ENCODE measurements around the gene HSD3B7. TPM values are rescaled to one million over a fixed set of nuclear protein-coding genes. Genes with fewer than 3 reads are reported as not detected.

The HSD3B7 gene
- total RNA-seq, 4 donors from 2014 or later: 38.8 to 59.1 (median 52.2) TPM

DNA sequence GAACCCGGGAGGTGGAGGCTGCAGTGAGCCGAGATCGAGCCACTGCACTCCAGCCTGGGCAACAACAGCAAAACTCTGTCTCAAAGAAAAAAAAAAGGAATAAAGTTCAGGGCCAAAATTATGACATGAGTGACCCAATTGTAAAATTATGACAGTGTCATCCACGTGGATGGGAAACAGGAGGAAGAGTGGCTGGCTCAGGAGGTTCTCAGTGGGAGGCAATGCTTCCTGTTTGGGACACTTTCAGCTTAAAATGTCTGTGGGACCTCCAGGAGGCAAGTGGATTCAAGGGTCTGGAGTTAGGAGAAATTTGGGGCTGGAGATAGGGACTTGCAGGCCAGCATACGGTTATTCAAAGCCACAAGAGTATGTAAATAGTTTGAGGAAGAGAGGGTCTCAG lies 40.3 kb downstream of the HSD3B7 start:
- TF ChIP-seq, protein P1, sequence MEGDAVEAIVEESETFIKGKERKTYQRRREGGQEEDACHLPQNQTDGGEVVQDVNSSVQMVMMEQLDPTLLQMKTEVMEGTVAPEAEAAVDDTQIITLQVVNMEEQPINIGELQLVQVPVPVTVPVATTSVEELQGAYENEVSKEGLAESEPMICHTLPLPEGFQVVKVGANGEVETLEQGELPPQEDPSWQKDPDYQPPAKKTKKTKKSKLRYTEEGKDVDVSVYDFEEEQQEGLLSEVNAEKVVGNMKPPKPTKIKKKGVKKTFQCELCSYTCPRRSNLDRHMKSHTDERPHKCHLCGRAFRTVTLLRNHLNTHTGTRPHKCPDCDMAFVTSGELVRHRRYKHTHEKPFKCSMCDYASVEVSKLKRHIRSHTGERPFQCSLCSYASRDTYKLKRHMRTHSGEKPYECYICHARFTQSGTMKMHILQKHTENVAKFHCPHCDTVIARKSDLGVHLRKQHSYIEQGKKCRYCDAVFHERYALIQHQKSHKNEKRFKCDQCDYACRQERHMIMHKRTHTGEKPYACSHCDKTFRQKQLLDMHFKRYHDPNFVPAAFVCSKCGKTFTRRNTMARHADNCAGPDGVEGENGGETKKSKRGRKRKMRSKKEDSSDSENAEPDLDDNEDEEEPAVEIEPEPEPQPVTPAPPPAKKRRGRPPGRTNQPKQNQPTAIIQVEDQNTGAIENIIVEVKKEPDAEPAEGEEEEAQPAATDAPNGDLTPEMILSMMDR (IDR thresholded peaks at IDR 0.05): no peak
- TF ChIP-seq POLR2A (IDR thresholded peaks at IDR 0.05): no peak
- H3K4me1 ChIP-seq: no peaks in the 10 kb centered on the region
- no peaks in the 10 kb centered on the region for H3K27me3 ChIP-seq
- H3K4me3 ChIP-seq: no peak overlapping the region
- H3K36me3 ChIP-seq: no peaks in the 10 kb centered on the region
- DNase-seq: no peak
- no peaks in the 10 kb centered on the region for H3K9me3 ChIP-seq
- H3K27ac ChIP-seq: no peak overlapping the region

DNA sequence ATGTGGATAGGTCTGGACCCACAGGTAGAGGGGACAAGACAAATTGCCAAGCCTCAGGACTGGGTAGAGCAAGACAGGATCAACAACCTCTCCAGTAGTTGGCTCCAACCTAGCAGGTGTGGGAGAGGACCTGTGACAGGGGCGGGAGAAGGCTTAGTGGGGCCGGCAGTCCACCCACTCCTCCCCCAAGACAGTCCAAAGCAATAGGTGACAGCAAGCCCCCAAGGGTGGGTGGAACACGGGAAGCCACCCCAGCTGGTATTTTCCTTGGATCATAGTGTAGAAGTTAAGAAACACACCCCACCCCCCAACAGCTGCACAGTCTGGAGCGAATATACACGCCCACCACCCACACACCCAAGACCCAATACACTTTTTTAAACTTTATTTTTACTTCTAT lies 44.3 kb downstream of the HSD3B7 start:
- Histone ChIP-seq H3K9me3 (no peaks in the 10 kb centered on the region), H3K4me1 (peaks cover 0 to under 1% (median 0%) of the 10 kb centered on the region in 4 donors), H3K27me3 (no peaks in the 10 kb centered on the region), H3K4me3 (no peak overlapping the region), H3K36me3 (no peaks in the 10 kb centered on the region), H3K27ac (no peak overlapping the region)
- TF ChIP-seq POLR2A (IDR thresholded peaks at IDR 0.05): no peak
- TF ChIP-seq, protein P1 (IDR thresholded peaks at IDR 0.05): no peak
- DNase-seq: no peak

DNA sequence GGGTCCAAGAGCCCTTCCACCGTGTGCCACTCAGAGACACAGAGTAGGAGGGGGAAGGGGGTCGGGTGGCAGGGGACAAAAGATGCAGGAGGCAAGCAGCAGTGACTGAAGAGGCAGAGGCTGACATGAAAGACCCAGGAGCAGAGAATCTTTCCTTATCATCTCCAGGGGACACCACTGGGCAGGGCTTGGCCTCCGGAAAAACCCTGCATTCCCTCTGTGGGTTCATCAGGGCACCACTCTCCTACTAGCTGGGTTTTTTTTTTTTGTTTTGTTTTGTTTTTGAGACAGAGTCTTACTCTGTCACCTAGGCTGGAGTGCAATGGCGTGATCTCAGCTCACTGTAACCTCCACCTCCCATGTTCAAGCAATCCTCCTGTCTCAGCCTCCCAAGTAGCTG lies 46.3 kb downstream of the HSD3B7 start:
- no peak overlapping the region for H3K4me3 ChIP-seq
- no peak for DNase-seq
- H3K4me1 ChIP-seq: peaks cover 0 to 18% (median 0%) of the 10 kb centered on the region in 4 donors
- H3K9me3 ChIP-seq: no peaks in the 10 kb centered on the region
- H3K27me3 ChIP-seq: no peaks in the 10 kb centered on the region
- peaks cover 0 to 9% (median 0%) of the 10 kb centered on the region in 3 donors for H3K36me3 ChIP-seq
- TF ChIP-seq, protein P1 (IDR thresholded peaks at IDR 0.05): no peak
- no peak for TF ChIP-seq POLR2A (IDR thresholded peaks at IDR 0.05)
- no peak overlapping the region for H3K27ac ChIP-seq

DNA sequence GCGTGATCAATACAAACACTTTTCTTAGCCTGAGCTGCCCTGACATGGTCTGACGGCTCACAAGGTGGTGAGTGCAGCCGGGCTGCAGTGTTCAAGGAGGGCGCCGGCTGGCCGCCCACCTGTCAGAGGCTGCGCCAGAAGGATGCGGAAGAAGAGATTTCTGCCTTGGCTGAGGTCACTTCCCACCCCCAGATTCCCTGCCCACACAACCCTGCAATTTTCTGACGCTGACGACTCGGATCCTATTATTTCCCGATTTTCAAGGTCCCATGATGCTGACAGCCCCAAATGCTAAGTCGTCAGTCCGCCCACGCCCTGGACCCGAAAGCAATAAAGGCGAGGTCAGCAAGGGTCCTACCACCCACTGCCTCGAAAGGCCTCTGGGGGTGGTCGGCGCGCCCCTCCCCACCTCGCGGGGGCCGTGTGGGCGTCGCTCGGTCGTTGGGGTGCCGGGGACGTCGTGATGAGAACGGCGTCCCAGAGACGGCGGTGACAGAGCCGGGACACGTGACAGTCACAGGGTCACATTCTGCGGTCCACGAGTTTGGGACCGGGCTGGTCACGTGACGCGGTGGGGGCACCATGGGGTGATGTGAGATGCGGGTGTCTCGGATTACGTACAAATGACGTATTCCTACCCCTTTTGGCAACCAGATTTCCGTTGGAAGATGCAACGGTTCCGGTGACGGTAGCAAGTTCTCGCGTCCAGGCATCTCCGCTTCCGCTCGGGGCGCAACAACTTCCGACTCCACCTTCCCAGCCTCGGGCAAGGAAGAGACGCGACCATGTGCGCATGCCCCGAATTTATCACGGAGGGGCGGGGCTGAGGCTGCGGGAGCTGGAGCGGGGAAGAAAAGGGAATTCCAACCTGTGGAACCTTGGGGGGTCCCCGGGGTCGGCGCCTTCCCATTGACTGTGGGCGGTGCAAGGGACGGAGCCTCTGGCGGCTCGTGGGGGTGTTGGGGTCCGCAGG lies 48.0 kb downstream of the HSD3B7 start, which contains the start of gene STX4:
Gene STX4 (plus strand): TSS at position 823 of the 973 bp plus-strand sequence. CDS start 248 bp downstream, outside the sequence.
- TF ChIP-seq, protein P1 (IDR thresholded peaks at IDR 0.05): peak in 1 of 6 experiments; percentile 13
- peak; percentile 19 to 36 for TF ChIP-seq POLR2A (IDR thresholded peaks at IDR 0.05)
- DNase-seq: peak; percentile 97 to 99 (median 98)
- peaks cover 0 to 14% (median 0%) of the 10 kb centered on the region in 3 donors for H3K36me3 ChIP-seq
- H3K27me3 ChIP-seq: no peaks in the 10 kb centered on the region
- H3K4me3 ChIP-seq: peak within 1 kb of the TSS; percentile 69 to 93 (median 92)
- H3K4me1 ChIP-seq: peaks cover 0 to 21% (median 0%) of the 10 kb centered on the region in 4 donors
- H3K9me3 ChIP-seq: no peaks in the 10 kb centered on the region
- peak within 1 kb of the TSS; percentile 91 to 98 (median 96) for H3K27ac ChIP-seq

DNA sequence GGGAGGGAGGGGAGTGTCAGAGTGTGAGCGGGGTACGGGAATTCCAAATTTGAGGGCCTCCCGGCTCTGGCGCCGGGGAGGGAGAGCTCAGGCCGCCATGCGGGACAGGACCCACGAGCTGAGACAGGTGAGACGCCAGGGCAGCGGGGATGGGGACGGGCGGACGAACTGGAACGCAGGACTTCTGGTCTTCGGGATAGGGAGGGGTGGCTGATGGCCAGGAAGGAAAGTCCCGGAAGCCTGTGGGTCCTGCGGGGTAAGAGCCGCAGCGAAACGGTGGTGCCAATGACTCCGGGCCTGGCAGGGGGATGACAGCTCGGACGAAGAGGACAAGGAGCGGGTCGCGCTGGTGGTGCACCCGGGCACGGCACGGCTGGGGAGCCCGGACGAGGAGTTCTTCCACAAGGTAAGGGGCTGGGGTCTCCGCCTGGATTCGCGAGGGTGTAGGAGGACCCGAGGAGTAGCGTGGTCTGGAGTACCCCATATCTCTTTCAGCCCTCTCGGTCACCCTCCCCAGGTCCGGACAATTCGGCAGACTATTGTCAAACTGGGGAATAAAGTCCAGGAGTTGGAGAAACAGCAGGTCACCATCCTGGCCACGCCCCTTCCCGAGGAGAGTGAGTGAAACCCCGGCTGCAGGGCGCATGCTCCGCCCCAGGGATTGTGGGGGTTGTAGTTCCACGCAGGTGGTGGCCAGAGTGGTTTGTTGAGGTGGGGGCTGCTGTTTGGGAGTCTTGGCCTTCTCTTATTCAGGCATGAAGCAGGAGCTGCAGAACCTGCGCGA lies 48.9 kb downstream of the HSD3B7 start:
- Histone ChIP-seq H3K9me3 (no peaks in the 10 kb centered on the region), H3K36me3 (peaks cover 0 to 23% (median 0%) of the 10 kb centered on the region in 3 donors), H3K4me1 (peaks cover 0 to 21% (median 0%) of the 10 kb centered on the region in 4 donors), H3K27ac (peak overlapping the region; percentile 91 to 98 (median 96)), H3K27me3 (no peaks in the 10 kb centered on the region), H3K4me3 (peak overlapping the region; percentile 69 to 93 (median 92))
- peak; percentile 79 to 91 for TF ChIP-seq POLR2A (IDR thresholded peaks at IDR 0.05)
- TF ChIP-seq, protein P1 (IDR thresholded peaks at IDR 0.05): no peak
- peak; percentile 95 to 97 (median 96) for DNase-seq

Data from Peyer's patch (tissue), 4 donors.